HG03469 (cell line): ENCODE data around the gene IRX3.

Experiments
- ATAC-seq: cut with Tn5 transposase; IDR thresholded peaks from one replicate; pipeline ENCODE4 v1.9.1; 2021; ENCODE audit warnings: mild to moderate bottlenecking, moderate library complexity, moderate number of reproducible peaks; ENCODE audit not compliant: unreplicated experiment

The IRX3 gene

GRCh38 chr16:54240271-54241129, 46.1 kb downstream of the IRX3 start:
- ATAC-seq, result no peak

GRCh38 chr16:54239456-54239855, 47.1 kb downstream of the IRX3 start:
- no peak for ATAC-seq

- no peak for ATAC-seq
Measured at GRCh38 chr16:54236773-54237172, 49.8 kb downstream of the IRX3 start.

GRCh38 chr16:54233615-54234014, 53.0 kb downstream of the IRX3 start:
- ATAC-seq, result no peak
